ENCODE measurements around the gene PRDM12. TPM values are rescaled to one million over a fixed set of nuclear protein-coding genes. Genes with fewer than 3 reads are reported as not detected.

The PRDM12 gene
- total and polyA plus RNA-seq, 2 of the 8 experiments (the other 6 are each of a cell fraction or from before 2014, with no cell fraction given), result 0.14 to 0.22 TPM

DNA sequence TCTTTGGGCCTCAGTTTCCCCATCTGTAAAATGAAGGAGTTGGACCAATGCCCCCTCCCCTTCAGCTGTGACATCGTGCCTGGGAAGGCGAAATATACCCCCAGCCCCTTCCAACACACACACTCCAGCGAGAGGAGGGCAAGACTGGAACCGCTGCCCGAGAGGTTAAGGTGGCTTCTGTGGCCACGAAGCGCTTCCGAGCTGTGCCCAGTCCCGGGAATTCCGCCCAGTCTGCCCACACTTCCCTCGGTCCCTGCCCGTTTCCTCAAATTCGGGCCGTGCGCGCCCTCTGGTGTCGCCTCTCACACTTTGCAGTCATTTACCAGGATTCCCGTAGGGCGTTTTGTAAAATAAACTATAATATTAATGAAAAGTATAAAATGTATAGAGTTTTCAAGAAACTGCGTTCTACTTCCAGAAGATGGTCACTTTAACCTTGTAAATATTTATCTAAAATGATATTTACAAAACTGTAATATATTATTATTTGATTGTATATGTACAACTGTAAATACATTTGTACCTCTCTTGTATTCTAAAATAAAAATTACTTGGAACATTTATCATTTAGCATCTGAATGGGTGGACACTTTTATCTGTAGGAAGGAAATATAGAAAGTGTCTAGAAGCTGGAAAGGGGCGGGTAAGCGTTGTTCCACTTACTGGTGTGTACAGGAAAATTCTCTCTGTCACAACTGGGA, 18.2 kb downstream of the PRDM12 start (continued):
- no peak for TF ChIP-seq EP300 (IDR thresholded peaks at IDR 0.05; ENCODE audit: borderline replicate concordance in 1 of 2, low read depth in 2 of 2, low read length in 2 of 2)
- no peak for TF ChIP-seq RFX5 (IDR thresholded peaks at IDR 0.05; ENCODE audit: borderline replicate concordance, low read depth, low read length)
- peak; percentile 36; the same call in 1 of the 2 replicates for TF ChIP-seq KDM1A (IDR thresholded peaks at IDR 0.05; ENCODE audit: borderline replicate concordance, low read length)
- TF ChIP-seq TCF12 (IDR thresholded peaks at IDR 0.05; ENCODE audit: low read depth, low read length), result no peak
- TF ChIP-seq SIRT6 (IDR thresholded peaks at IDR 0.05; ENCODE audit: low read length), result no peak
- TF ChIP-seq TAF7 (optimal IDR thresholded peaks at IDR 0.05; ENCODE audit: borderline replicate concordance, low read depth, low read length), result no peak
- TF ChIP-seq KDM4A (IDR thresholded peaks at IDR 0.05; ENCODE audit: low read depth, low read length, severe bottlenecking), result no peak
- TF ChIP-seq, protein P1, sequence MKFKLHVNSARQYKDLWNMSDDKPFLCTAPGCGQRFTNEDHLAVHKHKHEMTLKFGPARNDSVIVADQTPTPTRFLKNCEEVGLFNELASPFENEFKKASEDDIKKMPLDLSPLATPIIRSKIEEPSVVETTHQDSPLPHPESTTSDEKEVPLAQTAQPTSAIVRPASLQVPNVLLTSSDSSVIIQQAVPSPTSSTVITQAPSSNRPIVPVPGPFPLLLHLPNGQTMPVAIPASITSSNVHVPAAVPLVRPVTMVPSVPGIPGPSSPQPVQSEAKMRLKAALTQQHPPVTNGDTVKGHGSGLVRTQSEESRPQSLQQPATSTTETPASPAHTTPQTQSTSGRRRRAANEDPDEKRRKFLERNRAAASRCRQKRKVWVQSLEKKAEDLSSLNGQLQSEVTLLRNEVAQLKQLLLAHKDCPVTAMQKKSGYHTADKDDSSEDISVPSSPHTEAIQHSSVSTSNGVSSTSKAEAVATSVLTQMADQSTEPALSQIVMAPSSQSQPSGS (IDR thresholded peaks at IDR 0.05; ENCODE audit: low read length), result no peak
- peak; percentile 88 to 92 for TF ChIP-seq RAD21 (IDR thresholded peaks at IDR 0.05 in 1 of 2, conservative IDR thresholded peaks at IDR 0.05 in 1 of 2; ENCODE audit: low read depth in 2 of 2, low read length in 2 of 2)
- no peak for TF ChIP-seq JUN (IDR thresholded peaks at IDR 0.05; ENCODE audit: low read depth, low read length)
- no peak for TF ChIP-seq SP1 (IDR thresholded peaks at IDR 0.05; ENCODE audit: low read depth, low read length)
- TF ChIP-seq CTCF (IDR thresholded peaks at IDR 0.05; ENCODE audit: control extremely low read depth in 1 of 3, insufficient read depth in 1 of 3, low read depth in 1 of 3, low read length in 3 of 3), result peak; percentile 66 to 90 (median 75)
- no peak for TF ChIP-seq SRF (IDR thresholded peaks at IDR 0.05; ENCODE audit: low read depth, low read length)
- TF ChIP-seq NRF1 (IDR thresholded peaks at IDR 0.05; ENCODE audit: low read depth, low read length), result no peak
- 0 out of 2 replicates have a peak, but pooled peaks have one; percentile 35 for TF ChIP-seq TAF1 (IDR thresholded peaks at IDR 0.05; ENCODE audit: low read depth, low read length)
- no peak for TF ChIP-seq POLR2A (IDR thresholded peaks at IDR 0.05; ENCODE audit: control extremely low read depth in 1 of 2, low read depth in 2 of 2, low read length in 2 of 2)
- TF ChIP-seq, protein P2, sequence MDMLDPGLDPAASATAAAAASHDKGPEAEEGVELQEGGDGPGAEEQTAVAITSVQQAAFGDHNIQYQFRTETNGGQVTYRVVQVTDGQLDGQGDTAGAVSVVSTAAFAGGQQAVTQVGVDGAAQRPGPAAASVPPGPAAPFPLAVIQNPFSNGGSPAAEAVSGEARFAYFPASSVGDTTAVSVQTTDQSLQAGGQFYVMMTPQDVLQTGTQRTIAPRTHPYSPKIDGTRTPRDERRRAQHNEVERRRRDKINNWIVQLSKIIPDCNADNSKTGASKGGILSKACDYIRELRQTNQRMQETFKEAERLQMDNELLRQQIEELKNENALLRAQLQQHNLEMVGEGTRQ (IDR thresholded peaks at IDR 0.05; ENCODE audit: low read length), result no peak
- no peak for TF ChIP-seq SAP30 (IDR thresholded peaks at IDR 0.05; ENCODE audit: insufficient read depth, insufficient replicate concordance, low read length)
